Epidermal melanocyte (primary cell): Measurements from ENCODE around the gene MTG2.

ENCODE experiments used
- DNase-seq: peaks from one replicate; pipeline ENCODE4 v3.0.0; 2011; ENCODE audit warnings: low spot score; ENCODE audit not compliant: insufficient read length

Gene MTG2

GRCh38 chr20:62232770-62233645 lies 50.2 kb downstream of the MTG2 start:
- no peak for DNase-seq

- DNase-seq, result no peak
Measured at GRCh38 chr20:62233684-62234083, 50.9 kb downstream of the MTG2 start.

GRCh38 chr20:62234339-62234738 lies 51.5 kb downstream of the MTG2 start:
- DNase-seq, result no peak

GRCh38 chr20:62235001-62235776 lies 52.4 kb downstream of the MTG2 start:
- no peak for DNase-seq

- no peak for DNase-seq
Measured at GRCh38 chr20:62235777-62236157, 52.9 kb downstream of the MTG2 start.

GRCh38 chr20:62236200-62236599 lies 53.4 kb downstream of the MTG2 start:
- DNase-seq, result no peak

- no peak for DNase-seq
Measured at GRCh38 chr20:62236766-62237513, 54.1 kb downstream of the MTG2 start.

- DNase-seq, result no peak
Measured at GRCh38 chr20:62237514-62237800, 54.6 kb downstream of the MTG2 start.

GRCh38 chr20:62237801-62238568 lies 55.2 kb downstream of the MTG2 start, which contains the start of gene OSBPL2:
OSBPL2 (plus strand) TSS chr20:62238521; CDS start chr20:62256185, 17,664 bp downstream.
- DNase-seq, result peak; percentile 100

- DNase-seq, result no peak
Measured at GRCh38 chr20:62238569-62239277, 55.9 kb downstream of the MTG2 start.

GRCh38 chr20:62239278-62239879 lies 56.6 kb downstream of the MTG2 start:
- DNase-seq, result no peak

GRCh38 chr20:62240020-62240685 lies 57.3 kb downstream of the MTG2 start:
- no peak for DNase-seq

GRCh38 chr20:62241506-62241905 lies 58.7 kb downstream of the MTG2 start:
- DNase-seq, result no peak

- DNase-seq, result no peak
Measured at GRCh38 chr20:62242176-62242575, 59.3 kb downstream of the MTG2 start.

GRCh38 chr20:62243106-62243505 lies 60.3 kb downstream of the MTG2 start:
- no peak for DNase-seq

GRCh38 chr20:62243906-62244515 lies 61.2 kb downstream of the MTG2 start:
- DNase-seq, result no peak

GRCh38 chr20:62244644-62245108 lies 61.8 kb downstream of the MTG2 start:
- DNase-seq, result no peak

GRCh38 chr20:62245911-62246280 lies 63.1 kb downstream of the MTG2 start:
- DNase-seq, result no peak

- no peak for DNase-seq
Measured at GRCh38 chr20:62246431-62246830, 63.6 kb downstream of the MTG2 start.
